B cell (primary cell): ENCODE measurements around the gene SEMA3B. TPM values are rescaled to one million over a fixed set of nuclear protein-coding genes. Genes with fewer than 3 reads are reported as not detected.
A peak's percentile ranks its signal among the peaks of the same experiment; 100 is the strongest.

ENCODE experiments used
- ATAC-seq: fragments of 200-7000 bp; cut with Tn5 transposase; one replicate; pipeline ENCODE4 v1.10.0; 2021; ENCODE audit warnings: low read depth, mild to moderate bottlenecking, moderate number of reproducible peaks, moderate library complexity
- CTCF ChIA-PET: fragments of 350-600 bp; sonication (Branson Sonifier 250); formaldehyde crosslinking; loops from one replicate; lab custom pipeline; 2021; ENCODE audit warnings: antibody characterized with exemption, inconsistent platforms; lab: Charles Lee
- POLR2A ChIA-PET: fragments of 350-600 bp; sonication (Branson Sonifier 250); formaldehyde crosslinking; loops from one replicate; lab custom pipeline; 2021; ENCODE audit warnings: antibody characterized with exemption; lab: Charles Lee
- DNase-seq: peaks from one replicate; pipeline ENCODE4 v3.0.0; 2013
- H2AFZ ChIP-seq: 2 replicates; pipeline ENCODE4 v1.6.1; 2012; ENCODE audit warnings: mild to moderate bottlenecking, low read depth, low read length; ENCODE audit not compliant: insufficient read depth, poor library complexity, severe bottlenecking
- H3K27ac ChIP-seq, 2 donors: 1 replicate in 1 of 2; 2 replicates in 1 of 2; pipeline ENCODE4 v1.5.1; 2012 to 2013; ENCODE audit warnings: low read length in 2 of 2, mild to moderate bottlenecking in 2 of 2, moderate library complexity in 1 of 2
- H3K27me3 ChIP-seq, 4 experiments: fragments of 200-600 bp in 1 of 4; sonication (generic) in 1 of 4; replicated peaks in 1 of 4; 1 replicate in 2 of 4; 2 replicates in 2 of 4; pipeline versions ENCODE4 v1.6.1 to v1.7.0; 2013 to 2016; ENCODE audit warnings: low read length in 3 of 4, mild to moderate bottlenecking in 2 of 4, mixed read lengths in 1 of 4, moderate library complexity in 1 of 4; ENCODE audit not compliant: insufficient read depth in 4 of 4, control insufficient read depth in 3 of 4; ENCODE audit errors: control extremely low read depth in 1 of 4
- H3K36me3 ChIP-seq, 2 experiments: replicated peaks in 1 of 2; 1 replicate in 1 of 2; 2 replicates in 1 of 2; pipeline versions ENCODE4 v1.6.1 to v1.7.1; 2013; ENCODE audit warnings: low read length in 1 of 2; ENCODE audit not compliant: insufficient read depth in 2 of 2, control insufficient read depth in 1 of 2; ENCODE audit errors: control extremely low read depth in 1 of 2, extremely low read depth in 1 of 2
- H3K4me1 ChIP-seq, 2 donors: fragments of 200-600 bp in 1 of 2; sonication (generic) in 1 of 2; 1 replicate in 1 of 2; 2 replicates in 1 of 2; pipeline versions ENCODE4 v1.5.1 to v1.6.1; 2013 to 2017; ENCODE audit warnings: low read length in 2 of 2; ENCODE audit not compliant: control insufficient read depth in 2 of 2, insufficient read depth in 2 of 2
- H3K4me2 ChIP-seq: replicated peaks from 2 replicates; pipeline ENCODE3; 2012; ENCODE audit warnings: mild to moderate bottlenecking, low read depth, low read length; ENCODE audit not compliant: poor library complexity, severe bottlenecking
- H3K4me3 ChIP-seq, 5 experiments: fragments of 200-600 bp in 1 of 5; sonication (generic) in 1 of 5; 1 replicate in 3 of 5; 2 replicates in 2 of 5; pipeline versions ENCODE4 v1.5.1 to v1.7.0; 2011 to 2016; ENCODE audit warnings: low read length in 4 of 5, mild to moderate bottlenecking in 4 of 5, low read depth in 2 of 5, control low read depth in 1 of 5, moderate library complexity in 1 of 5; ENCODE audit not compliant: insufficient read depth in 1 of 5; ENCODE audit errors: control extremely low read depth in 1 of 5, extremely low read depth in 1 of 5
- H3K79me2 ChIP-seq: fragments of 200-600 bp; sonication (generic); one replicate; pipeline ENCODE4 v1.6.0; 2016; ENCODE audit warnings: low read length; ENCODE audit not compliant: control insufficient read depth, insufficient read depth
- H3K9ac ChIP-seq: fragments of 200-600 bp; sonication (generic); 2 replicates; pipeline ENCODE4 v1.6.1; 2017; ENCODE audit warnings: mild to moderate bottlenecking, low read length, moderate library complexity
- H3K9me3 ChIP-seq, 3 donors: one replicate each; pipeline versions ENCODE4 v1.6.1 to v1.7.1; 2013; ENCODE audit warnings: low read length in 2 of 3; ENCODE audit not compliant: control insufficient read depth in 2 of 3, insufficient read depth in 1 of 3; ENCODE audit errors: control extremely low read depth in 1 of 3
- H4K20me1 ChIP-seq: 2 replicates; pipeline ENCODE4 v1.6.0; 2012; ENCODE audit warnings: mild to moderate bottlenecking, low read length; ENCODE audit not compliant: insufficient read depth, control insufficient read depth, poor library complexity, severe bottlenecking
- H3K27ac Mint-ChIP-seq: one replicate; pipeline ENCODE4 v1.8.0; 2021; ENCODE audit warnings: mixed read lengths
- H3K27me3 Mint-ChIP-seq: one replicate; pipeline ENCODE4 v1.8.0; 2021; ENCODE audit warnings: mixed read lengths
- H3K4me1 Mint-ChIP-seq: one replicate; pipeline ENCODE4 v1.8.0; 2021; ENCODE audit warnings: mixed read lengths
- H3K4me3 Mint-ChIP-seq: one replicate; pipeline ENCODE4 v1.8.0; 2021; ENCODE audit warnings: mixed read lengths
- H3K9me3 Mint-ChIP-seq: one replicate; pipeline ENCODE4 v1.8.0; 2022; ENCODE audit warnings: mixed read lengths; ENCODE audit not compliant: insufficient read depth
- EZH2 ChIP-seq: IDR thresholded peaks from 2 replicates; pipeline ENCODE4 v1.6.1; 2012; ENCODE audit warnings: borderline replicate concordance, low read depth, mild to moderate bottlenecking, moderate library complexity, low read length; ENCODE audit not compliant: insufficient read depth, poor library complexity, severe bottlenecking
- WGBS: methylation state at CpG from one replicate; pipeline ENCODE4 v1.1.5; 2013; ENCODE audit warnings: missing lambda C conversion rate; ENCODE audit not compliant: insufficient coverage; 5-methylcytosine and 5-hydroxymethylcytosine counted together
- intact Hi-C: fragments of 100-400 bp; cut with micrococcal nuclease; formaldehyde crosslinking; loops from one replicate; pipeline ENCODE4 v1.10.0; 2022
- polyA plus RNA-seq: library from polyadenylated mRNA; depleted of rRNA; stranded (reverse); fragments of >200 nt; gene quantifications from 2 replicates; pipeline ENCODE4 v1.2.3, GENCODE V29; 2012
- total RNA-seq, 2 donors: library from RNA; stranded (reverse); fragments of 120-200 nt in 1 of 2; gene quantifications; 1 replicate in 1 of 2; 2 replicates in 1 of 2; pipeline versions ENCODE4 v1.2.3 to v1.2.4, GENCODE V29; 2013 to 2022
- TF ChIP-seq, protein P1 (sequence below): fragments of 200-600 bp; IDR thresholded peaks from one replicate; pipeline ENCODE4 v1.8.0; 2022; ENCODE audit warnings: antibody characterized with exemption, mild to moderate bottlenecking

Gene SEMA3B
- total and polyA plus RNA-seq, 2 donors (not counting 1 experiment from before 2014, with no cell fraction given), result 0.34 to 0.52 TPM

DNA sequence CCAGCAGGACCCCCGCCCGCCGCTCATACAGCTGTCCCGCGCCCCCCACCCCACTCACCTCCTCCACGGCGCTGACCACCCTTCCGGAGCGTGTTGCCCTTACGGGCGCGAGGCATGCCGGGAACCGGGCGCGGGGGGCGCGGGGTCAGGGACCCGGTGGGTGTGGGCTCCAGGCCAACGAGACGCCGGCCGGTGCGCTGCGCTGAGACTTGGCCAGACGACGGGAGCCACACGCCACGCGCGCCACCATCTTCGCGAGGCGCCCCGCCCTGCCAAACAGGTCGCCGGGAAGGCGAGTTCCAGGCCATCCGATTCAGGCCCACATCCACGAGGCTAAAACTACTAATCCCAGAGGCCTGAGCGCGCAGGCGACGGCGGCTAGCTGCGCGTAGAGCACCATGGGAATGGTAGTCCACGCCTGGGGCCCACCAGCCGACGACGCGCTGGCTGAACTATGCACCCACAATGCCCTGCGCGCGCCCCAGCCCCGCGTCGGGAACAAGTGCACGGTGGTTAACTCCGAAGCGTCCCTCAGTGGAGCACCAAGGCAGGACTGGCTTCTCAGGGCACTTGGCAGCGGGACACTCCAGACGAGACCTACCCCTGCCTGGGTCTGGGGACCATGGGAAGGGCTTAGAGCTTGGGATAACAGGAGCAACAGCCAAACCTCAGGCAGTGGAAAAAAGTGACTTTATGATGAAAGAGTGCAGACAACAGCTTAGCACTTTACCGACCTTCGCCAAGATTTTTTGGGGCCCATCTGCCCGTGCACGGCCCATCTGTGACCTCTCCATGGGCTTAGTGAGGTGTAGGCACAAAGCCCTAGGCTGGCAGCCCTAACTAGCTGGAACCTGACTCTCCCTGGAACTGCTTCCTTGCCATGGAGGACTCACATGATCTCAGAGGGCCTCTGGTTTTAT is 23.5 kb downstream of the SEMA3B start, which contains the start of gene IFRD2:
IFRD2 (minus strand) TSS at position 271 of the 920 bp plus-strand sequence; CDS start at position 116, 155 bp downstream.
- Mint-ChIP-seq H3K4me3 (peak within 1 kb of the TSS; percentile 92), H3K9me3 (no peaks in the 10 kb centered on the region), H3K4me1 (peaks cover 17% of the 10 kb centered on the region), H3K27ac (peak within 1 kb of the TSS; percentile 96), H3K27me3 (no peaks in the 10 kb centered on the region)
- POLR2A ChIA-PET, result interaction anchor here (0.6 to 2.3 kb wide), 10 partner anchors 11 to 175 kb away, joined by 3 to 15 read pairs (median 3); partner anchors contain the start of genes RASSF1, TUSC2 and ZMYND10
- peak; percentile 99 for ATAC-seq
- Histone ChIP-seq H3K4me2 (peak within 1 kb of the TSS; percentile 100), H3K4me3 (peak within 1 kb of the TSS; percentile 56 to 94 (median 81)), H3K9ac (peak within 1 kb of the TSS; percentile 95), H3K27ac (peak within 1 kb of the TSS; percentile 57 to 85), H3K36me3 (peaks cover 0 to 32% of the 10 kb centered on the region in 2 experiments), H2AFZ (peak within 1 kb of the TSS; percentile 93), H3K79me2 (peaks cover 18% of the 10 kb centered on the region), H4K20me1 (no peaks in the 10 kb centered on the region), H3K27me3 (no peaks in the 10 kb centered on the region), H3K4me1 (peaks cover 11 to 17% of the 10 kb centered on the region in 2 donors), H3K9me3 (no peaks in the 10 kb centered on the region)
- peak; percentile 97 for DNase-seq
- WGBS, result 3% methylated on average over 67 of the region's 67 CpGs
- intact Hi-C loops, result loop anchor here (1.0 to 10.0 kb wide), 7 partner anchors 29 to 1092 kb away; partner anchors contain the start of genes MANF and TMEM115
- CTCF ChIA-PET, result interaction anchor here (0.8 to 2.0 kb wide), 13 partner anchors 17 to 98 kb away, joined by 3 to 9 read pairs (median 4); partner anchors contain the start of gene RASSF1
- TF ChIP-seq EZH2, result no peak
- TF ChIP-seq, protein P1, sequence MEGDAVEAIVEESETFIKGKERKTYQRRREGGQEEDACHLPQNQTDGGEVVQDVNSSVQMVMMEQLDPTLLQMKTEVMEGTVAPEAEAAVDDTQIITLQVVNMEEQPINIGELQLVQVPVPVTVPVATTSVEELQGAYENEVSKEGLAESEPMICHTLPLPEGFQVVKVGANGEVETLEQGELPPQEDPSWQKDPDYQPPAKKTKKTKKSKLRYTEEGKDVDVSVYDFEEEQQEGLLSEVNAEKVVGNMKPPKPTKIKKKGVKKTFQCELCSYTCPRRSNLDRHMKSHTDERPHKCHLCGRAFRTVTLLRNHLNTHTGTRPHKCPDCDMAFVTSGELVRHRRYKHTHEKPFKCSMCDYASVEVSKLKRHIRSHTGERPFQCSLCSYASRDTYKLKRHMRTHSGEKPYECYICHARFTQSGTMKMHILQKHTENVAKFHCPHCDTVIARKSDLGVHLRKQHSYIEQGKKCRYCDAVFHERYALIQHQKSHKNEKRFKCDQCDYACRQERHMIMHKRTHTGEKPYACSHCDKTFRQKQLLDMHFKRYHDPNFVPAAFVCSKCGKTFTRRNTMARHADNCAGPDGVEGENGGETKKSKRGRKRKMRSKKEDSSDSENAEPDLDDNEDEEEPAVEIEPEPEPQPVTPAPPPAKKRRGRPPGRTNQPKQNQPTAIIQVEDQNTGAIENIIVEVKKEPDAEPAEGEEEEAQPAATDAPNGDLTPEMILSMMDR, result no peak
